Measurements from ENCODE around the gene OR2Z1. TPM values are rescaled to one million over a fixed set of nuclear protein-coding genes. Genes with fewer than 3 reads are reported as not detected.

Gene OR2Z1
- total RNA-seq, 4 donors from 2014 or later, result not detected

Small RNA genes lying within 50 kb of the gene (small RNA-seq; reads per million reads assigned to genes)
- gene AC012616.1, result 0 reads per million in 4 donors

Other genes starting within 250 kb of the OR2Z1 start
- gene PRAM1, start 219.0 kb upstream of the OR2Z1 start, total RNA-seq, result 1 to 10 TPM in 1 of 4 donors, under 1 TPM in 3; 0.23 to 1.2 (median 0.45) TPM
- gene ZNF414, start 207.5 kb upstream of the OR2Z1 start, total RNA-seq, result 10 to 100 TPM in 2 of 4 donors, 1 to 10 TPM in 2; 3.6 to 18.9 (median 10.3) TPM
- 10 to 100 TPM in 2 of 4 donors, 1 to 10 TPM in 2; 5.4 to 41.5 (median 10.3) TPM for gene MYO1F, start 144.2 kb upstream of the OR2Z1 start, total RNA-seq
- 10 to 100 TPM; 15.7 to 45.3 (median 22.8) TPM for gene ADAMTS10, start 110.9 kb upstream of the OR2Z1 start, total RNA-seq
- gene NFILZ, start 91.0 kb upstream of the OR2Z1 start, total RNA-seq, result not detected
- not detected for gene ACTL9, start 22.8 kb upstream of the OR2Z1 start, total RNA-seq
- 10 to 100 TPM; 31.0 to 70.5 (median 50.0) TPM for gene ZNF558, start 110.7 kb downstream of the OR2Z1 start, total RNA-seq
- not detected for gene MBD3L1, start 110.7 kb downstream of the OR2Z1 start, total RNA-seq

Measured in gastroesophageal sphincter (tissue), 4 donors.